HepG2 (cell line): ENCODE results near the gene KCNIP3. TPM values are rescaled to one million over a fixed set of nuclear protein-coding genes. Genes with fewer than 3 reads are reported as not detected.

Source experiments
- ATF6 ChIP-seq: sonication (generic); formaldehyde crosslinking; conservative IDR thresholded peaks from 2 replicates; pipeline ENCODE4 v1.4.0; 2020; ENCODE audit warnings: missing genetic modification reagents
- MXD1 ChIP-seq: sonication (generic); formaldehyde crosslinking; IDR thresholded peaks from 2 replicates; pipeline ENCODE4 v1.4.0; 2020; ENCODE audit warnings: mild to moderate bottlenecking, missing genetic modification reagents
- PLRG1 ChIP-seq: fragments of 450-650 bp; conservative IDR thresholded peaks from 2 replicates; pipeline ENCODE4 v1.6.1; 2016
- PTBP1 ChIP-seq: fragments of 200-400 bp; formaldehyde crosslinking; IDR thresholded peaks from 2 replicates; pipeline ENCODE4 v1.6.1; 2018; ENCODE audit warnings: low read length, low read depth; ENCODE audit not compliant: poor library complexity, severe bottlenecking
- RFX5 ChIP-seq: IDR thresholded peaks from 2 replicates; pipeline ENCODE4 v1.6.1; 2011; ENCODE audit warnings: low read depth, low read length, improper control_type of control experiment
- RXRB ChIP-seq: IDR thresholded peaks from 2 replicates; pipeline ENCODE4 v1.6.1; 2016; ENCODE audit warnings: borderline replicate concordance, missing genetic modification reagents, missing compliant biosample characterization
- ZNF367 ChIP-seq: sonication (generic); formaldehyde crosslinking; IDR thresholded peaks from 2 replicates; pipeline ENCODE4 v1.4.0; 2020; ENCODE audit warnings: missing genetic modification reagents, borderline replicate concordance
- ZNF556 ChIP-seq: sonication (generic); formaldehyde crosslinking; IDR thresholded peaks from 2 replicates; pipeline ENCODE4 v1.4.0; 2020; ENCODE audit warnings: mild to moderate bottlenecking, missing genetic modification reagents, borderline replicate concordance
- ZNF704 ChIP-seq: sonication (generic); formaldehyde crosslinking; IDR thresholded peaks from 2 replicates; pipeline ENCODE4 v1.8.1; 2023; ENCODE audit warnings: mild to moderate bottlenecking, inconsistent platforms, moderate library complexity, missing genetic modification reagents, borderline replicate concordance
- polyA plus RNA-seq, 8 experiments: library from polyadenylated mRNA; depleted of rRNA in 3 of 8; stranded (reverse) in 7 of 8; unstranded in 1 of 8; fragments of >200 nt; fragmentation: Illumina TruSeq in 4 of 8; extraction: Trizol in 4 of 8; gene quantifications; 2 replicates each; pipeline versions ENCODE4 v1.2.1 to v1.2.3, GENCODE V29; 2011 to 2016; ENCODE audit warnings: low read depth in 4 of 8, missing spikeins in 1 of 8, mixed read lengths in 1 of 8; ENCODE audit not compliant: insufficient read depth in 1 of 8
- total RNA-seq, 5 experiments: library from RNA; depleted of rRNA; stranded (reverse); fragments of >200 nt; fragmentation: Illumina TruSeq; extraction: Trizol; gene quantifications; 2 replicates each; pipeline ENCODE4 v1.2.3, GENCODE V29; 2016; ENCODE audit warnings: low read depth in 1 of 5

Gene KCNIP3
- total and polyA plus RNA-seq, 2 of the 13 experiments (the other 11 are each of a cell fraction or from before 2014, with no cell fraction given): not detected

- no peak for TF ChIP-seq RXRB (CRISPR knock-in tag)
- TF ChIP-seq ATF6 (CRISPR knock-in tag): no peak
- no peak for TF ChIP-seq ZNF367 (CRISPR knock-in tag)
- no peak for TF ChIP-seq ZNF556 (CRISPR knock-in tag)
- no peak for TF ChIP-seq RFX5
- no peak for TF ChIP-seq ZNF704
- TF ChIP-seq PLRG1: no peak
- TF ChIP-seq MXD1 (CRISPR knock-in tag): peak; percentile 35; the same call in 1 of the 2 replicates
- peak; percentile 20 for TF ChIP-seq PTBP1
These were observed 48.0 kb downstream of the KCNIP3 start (continued) for GRCh38 chr2:95345081-95345562.
